B cell (primary cell): ENCODE data around the gene TEX10. TPM values are rescaled to one million over a fixed set of nuclear protein-coding genes. Genes with fewer than 3 reads are reported as not detected.

Experiments
- ATAC-seq: fragments of 200-7000 bp; cut with Tn5 transposase; one replicate; pipeline ENCODE4 v1.10.0; 2021; ENCODE audit warnings: low read depth, mild to moderate bottlenecking, moderate number of reproducible peaks, moderate library complexity
- CTCF ChIA-PET: fragments of 350-600 bp; sonication (Branson Sonifier 250); formaldehyde crosslinking; loops from one replicate; lab custom pipeline; 2021; ENCODE audit warnings: antibody characterized with exemption, inconsistent platforms; lab: Charles Lee
- POLR2A ChIA-PET: fragments of 350-600 bp; sonication (Branson Sonifier 250); formaldehyde crosslinking; loops from one replicate; lab custom pipeline; 2021; ENCODE audit warnings: antibody characterized with exemption; lab: Charles Lee
- DNase-seq: peaks from one replicate; pipeline ENCODE4 v3.0.0; 2013
- H2AFZ ChIP-seq: 2 replicates; pipeline ENCODE4 v1.6.1; 2012; ENCODE audit warnings: mild to moderate bottlenecking, low read depth, low read length; ENCODE audit not compliant: insufficient read depth, poor library complexity, severe bottlenecking
- H3K27ac ChIP-seq, 2 donors: 1 replicate in 1 of 2; 2 replicates in 1 of 2; pipeline ENCODE4 v1.5.1; 2012 to 2013; ENCODE audit warnings: low read length in 2 of 2, mild to moderate bottlenecking in 2 of 2, moderate library complexity in 1 of 2
- H3K27me3 ChIP-seq, 4 experiments: fragments of 200-600 bp in 1 of 4; sonication (generic) in 1 of 4; replicated peaks in 1 of 4; 1 replicate in 2 of 4; 2 replicates in 2 of 4; pipeline versions ENCODE4 v1.6.1 to v1.7.0; 2013 to 2016; ENCODE audit warnings: low read length in 3 of 4, mild to moderate bottlenecking in 2 of 4, mixed read lengths in 1 of 4, moderate library complexity in 1 of 4; ENCODE audit not compliant: insufficient read depth in 4 of 4, control insufficient read depth in 3 of 4; ENCODE audit errors: control extremely low read depth in 1 of 4
- H3K36me3 ChIP-seq, 2 experiments: replicated peaks in 1 of 2; 1 replicate in 1 of 2; 2 replicates in 1 of 2; pipeline versions ENCODE4 v1.6.1 to v1.7.1; 2013; ENCODE audit warnings: low read length in 1 of 2; ENCODE audit not compliant: insufficient read depth in 2 of 2, control insufficient read depth in 1 of 2; ENCODE audit errors: control extremely low read depth in 1 of 2, extremely low read depth in 1 of 2
- H3K4me1 ChIP-seq, 2 donors: fragments of 200-600 bp in 1 of 2; sonication (generic) in 1 of 2; 1 replicate in 1 of 2; 2 replicates in 1 of 2; pipeline versions ENCODE4 v1.5.1 to v1.6.1; 2013 to 2017; ENCODE audit warnings: low read length in 2 of 2; ENCODE audit not compliant: control insufficient read depth in 2 of 2, insufficient read depth in 2 of 2
- H3K4me2 ChIP-seq: replicated peaks from 2 replicates; pipeline ENCODE3; 2012; ENCODE audit warnings: mild to moderate bottlenecking, low read depth, low read length; ENCODE audit not compliant: poor library complexity, severe bottlenecking
- H3K4me3 ChIP-seq, 5 experiments: fragments of 200-600 bp in 1 of 5; sonication (generic) in 1 of 5; 1 replicate in 3 of 5; 2 replicates in 2 of 5; pipeline versions ENCODE4 v1.5.1 to v1.7.0; 2011 to 2016; ENCODE audit warnings: low read length in 4 of 5, mild to moderate bottlenecking in 4 of 5, low read depth in 2 of 5, control low read depth in 1 of 5, moderate library complexity in 1 of 5; ENCODE audit not compliant: insufficient read depth in 1 of 5; ENCODE audit errors: control extremely low read depth in 1 of 5, extremely low read depth in 1 of 5
- H3K79me2 ChIP-seq: fragments of 200-600 bp; sonication (generic); one replicate; pipeline ENCODE4 v1.6.0; 2016; ENCODE audit warnings: low read length; ENCODE audit not compliant: control insufficient read depth, insufficient read depth
- H3K9ac ChIP-seq: fragments of 200-600 bp; sonication (generic); 2 replicates; pipeline ENCODE4 v1.6.1; 2017; ENCODE audit warnings: mild to moderate bottlenecking, low read length, moderate library complexity
- H3K9me3 ChIP-seq, 3 donors: one replicate each; pipeline versions ENCODE4 v1.6.1 to v1.7.1; 2013; ENCODE audit warnings: low read length in 2 of 3; ENCODE audit not compliant: control insufficient read depth in 2 of 3, insufficient read depth in 1 of 3; ENCODE audit errors: control extremely low read depth in 1 of 3
- H4K20me1 ChIP-seq: 2 replicates; pipeline ENCODE4 v1.6.0; 2012; ENCODE audit warnings: mild to moderate bottlenecking, low read length; ENCODE audit not compliant: insufficient read depth, control insufficient read depth, poor library complexity, severe bottlenecking
- H3K27ac Mint-ChIP-seq: one replicate; pipeline ENCODE4 v1.8.0; 2021; ENCODE audit warnings: mixed read lengths
- H3K27me3 Mint-ChIP-seq: one replicate; pipeline ENCODE4 v1.8.0; 2021; ENCODE audit warnings: mixed read lengths
- H3K4me1 Mint-ChIP-seq: one replicate; pipeline ENCODE4 v1.8.0; 2021; ENCODE audit warnings: mixed read lengths
- H3K4me3 Mint-ChIP-seq: one replicate; pipeline ENCODE4 v1.8.0; 2021; ENCODE audit warnings: mixed read lengths
- H3K9me3 Mint-ChIP-seq: one replicate; pipeline ENCODE4 v1.8.0; 2022; ENCODE audit warnings: mixed read lengths; ENCODE audit not compliant: insufficient read depth
- EZH2 ChIP-seq: IDR thresholded peaks from 2 replicates; pipeline ENCODE4 v1.6.1; 2012; ENCODE audit warnings: borderline replicate concordance, low read depth, mild to moderate bottlenecking, moderate library complexity, low read length; ENCODE audit not compliant: insufficient read depth, poor library complexity, severe bottlenecking
- whole genome bisulfite sequencing: methylation state at CpG from one replicate; pipeline ENCODE4 v1.1.5; 2013; ENCODE audit warnings: missing lambda C conversion rate; ENCODE audit not compliant: insufficient coverage; 5-methylcytosine and 5-hydroxymethylcytosine counted together
- intact Hi-C: fragments of 100-400 bp; cut with micrococcal nuclease; formaldehyde crosslinking; loops from one replicate; pipeline ENCODE4 v1.10.0; 2022
- polyA plus RNA-seq: library from polyadenylated mRNA; depleted of rRNA; stranded (reverse); fragments of >200 nt; gene quantifications from 2 replicates; pipeline ENCODE4 v1.2.3, GENCODE V29; 2012
- total RNA-seq, 2 donors: library from RNA; stranded (reverse); fragments of 120-200 nt in 1 of 2; gene quantifications; 1 replicate in 1 of 2; 2 replicates in 1 of 2; pipeline versions ENCODE4 v1.2.3 to v1.2.4, GENCODE V29; 2013 to 2022
- TF ChIP-seq, protein P1 (sequence below): fragments of 200-600 bp; IDR thresholded peaks from one replicate; pipeline ENCODE4 v1.8.0; 2022; ENCODE audit warnings: antibody characterized with exemption, mild to moderate bottlenecking

TEX10 gene
- total and polyA plus RNA-seq, 2 donors (not counting 1 experiment from before 2014, with no cell fraction given) = 15.5 to 24.9 TPM

DNA sequence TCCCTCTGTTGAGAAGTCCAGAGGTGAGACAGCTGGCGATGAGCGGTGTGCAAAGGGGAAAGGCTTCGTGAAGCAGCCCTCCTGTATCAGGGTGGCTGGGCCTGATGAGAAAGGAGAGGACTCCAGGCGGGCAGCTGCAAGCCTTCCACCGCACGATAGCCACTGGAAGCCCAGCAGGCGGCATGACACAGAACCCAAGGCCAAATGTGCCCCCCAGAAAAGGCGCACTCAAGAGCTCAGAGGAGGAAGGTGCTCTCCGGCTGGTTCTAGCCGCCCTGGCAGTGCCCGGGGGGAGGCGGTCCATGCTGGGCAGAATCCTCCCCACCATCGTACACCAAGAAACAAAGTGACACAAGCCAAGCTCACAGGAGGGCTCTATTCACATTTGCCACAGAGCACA lies 60.3 kb downstream of the TEX10 start:
- Mint-ChIP-seq H3K9me3 (peaks cover 3% of the 10 kb centered on the region), H3K4me1 (no peaks in the 10 kb centered on the region), H3K27ac (no peak overlapping the region), H3K27me3 (no peaks in the 10 kb centered on the region), H3K4me3 (no peak overlapping the region)
- ChIA-PET CTCF (interaction anchor here (0.7 kb wide), 1 partner anchor 31 kb away, joined by 3 read pairs; no protein-coding TSS in a partner anchor), POLR2A (no interaction called here)
- Histone ChIP-seq H3K4me1 (no peaks in the 10 kb centered on the region), H3K9ac (no peak overlapping the region), H2AFZ (no peak overlapping the region), H4K20me1 (no peaks in the 10 kb centered on the region), H3K27ac (no peak overlapping the region), H3K36me3 (peaks cover 14 to 52% of the 10 kb centered on the region in 2 experiments), H3K79me2 (no peaks in the 10 kb centered on the region), H3K4me2 (no peak overlapping the region), H3K4me3 (no peak overlapping the region), H3K9me3 (peaks cover 0 to 3% (median 0%) of the 10 kb centered on the region in 3 donors), H3K27me3 (no peaks in the 10 kb centered on the region)
- intact Hi-C loops = no loop called here
- no peak for TF ChIP-seq EZH2
- TF ChIP-seq, protein P1, sequence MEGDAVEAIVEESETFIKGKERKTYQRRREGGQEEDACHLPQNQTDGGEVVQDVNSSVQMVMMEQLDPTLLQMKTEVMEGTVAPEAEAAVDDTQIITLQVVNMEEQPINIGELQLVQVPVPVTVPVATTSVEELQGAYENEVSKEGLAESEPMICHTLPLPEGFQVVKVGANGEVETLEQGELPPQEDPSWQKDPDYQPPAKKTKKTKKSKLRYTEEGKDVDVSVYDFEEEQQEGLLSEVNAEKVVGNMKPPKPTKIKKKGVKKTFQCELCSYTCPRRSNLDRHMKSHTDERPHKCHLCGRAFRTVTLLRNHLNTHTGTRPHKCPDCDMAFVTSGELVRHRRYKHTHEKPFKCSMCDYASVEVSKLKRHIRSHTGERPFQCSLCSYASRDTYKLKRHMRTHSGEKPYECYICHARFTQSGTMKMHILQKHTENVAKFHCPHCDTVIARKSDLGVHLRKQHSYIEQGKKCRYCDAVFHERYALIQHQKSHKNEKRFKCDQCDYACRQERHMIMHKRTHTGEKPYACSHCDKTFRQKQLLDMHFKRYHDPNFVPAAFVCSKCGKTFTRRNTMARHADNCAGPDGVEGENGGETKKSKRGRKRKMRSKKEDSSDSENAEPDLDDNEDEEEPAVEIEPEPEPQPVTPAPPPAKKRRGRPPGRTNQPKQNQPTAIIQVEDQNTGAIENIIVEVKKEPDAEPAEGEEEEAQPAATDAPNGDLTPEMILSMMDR = no peak
- DNase-seq = no peak
- no peak for ATAC-seq
- WGBS = 97% methylated on average over 8 of the region's 13 CpGs

GRCh38 chr9:100290714-100291113 lies 62.0 kb downstream of the TEX10 start:
- TF ChIP-seq, protein P1 = no peak
- no peak for TF ChIP-seq EZH2
- no peaks in the 10 kb centered on the region for H3K4me1 ChIP-seq
- no peak overlapping the region for H3K4me3 Mint-ChIP-seq
- ChIA-PET CTCF (no interaction called here), POLR2A (no interaction called here)
- H3K4me2 ChIP-seq = no peak overlapping the region
- peaks cover 0 to 6% (median 0%) of the 10 kb centered on the region in 3 donors for H3K9me3 ChIP-seq
- H2AFZ ChIP-seq = no peak overlapping the region
- no peak for ATAC-seq
- intact Hi-C loops = no loop called here
- peaks cover 15 to 58% of the 10 kb centered on the region in 2 experiments for H3K36me3 ChIP-seq
- H3K4me3 ChIP-seq = no peak overlapping the region
- no peak for DNase-seq
- H3K27ac Mint-ChIP-seq = no peak overlapping the region
- H3K9me3 Mint-ChIP-seq = peaks cover 3% of the 10 kb centered on the region
- H3K27me3 Mint-ChIP-seq = no peaks in the 10 kb centered on the region
- WGBS = 100% methylated on average over 3 of the region's 4 CpGs
- H3K4me1 Mint-ChIP-seq = no peaks in the 10 kb centered on the region
- no peak overlapping the region for H3K27ac ChIP-seq
- H4K20me1 ChIP-seq = no peaks in the 10 kb centered on the region
- no peak overlapping the region for H3K9ac ChIP-seq
- H3K79me2 ChIP-seq = no peaks in the 10 kb centered on the region
- H3K27me3 ChIP-seq = no peaks in the 10 kb centered on the region
